ENCODE results near the gene PFN3. TPM values are rescaled to one million over a fixed set of nuclear protein-coding genes. Genes with fewer than 3 reads are reported as not detected.

Gene PFN3
- total RNA-seq, 1 donor from 2014 or later = not detected

DNA sequence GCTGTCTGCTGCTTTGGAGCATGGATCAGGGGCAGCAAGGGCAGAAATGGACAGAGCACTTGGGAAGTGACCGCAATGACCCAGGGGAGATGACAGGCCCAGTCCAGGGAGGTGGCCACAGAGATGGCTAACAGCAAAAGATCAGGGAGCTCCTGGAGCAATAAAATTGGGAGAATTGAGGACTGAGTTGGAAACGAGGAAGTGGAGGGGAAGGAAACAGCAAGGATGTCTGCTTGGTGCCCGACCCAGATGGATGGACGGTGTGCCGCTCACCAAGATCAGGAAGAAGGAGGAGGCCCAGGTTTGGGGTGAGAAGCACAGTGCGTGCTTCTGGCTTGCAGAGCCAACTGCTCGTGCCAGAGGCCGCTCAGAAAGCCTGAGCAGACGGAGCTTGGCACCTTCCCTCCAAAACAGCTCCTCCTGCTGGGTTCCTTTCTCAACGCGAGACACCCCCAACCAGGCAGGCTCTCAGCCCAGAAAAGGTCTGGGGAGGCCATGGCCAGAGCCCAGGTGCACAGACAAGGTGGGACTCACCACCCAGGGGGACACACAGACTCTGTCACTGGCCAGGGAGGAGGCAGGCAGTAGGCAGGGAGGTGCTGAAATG is 17.9 kb downstream of the PFN3 start:
- Histone ChIP-seq H3K27me3 (peaks cover 7% of the 10 kb centered on the region), H3K9me3 (ENCODE audit: low read depth) (no peaks in the 10 kb centered on the region), H2AFZ (replicated peaks) (no peak overlapping the region), H3F3A (ENCODE audit: low read depth) (peaks cover 4% of the 10 kb centered on the region), H3K36me3 (no peaks in the 10 kb centered on the region), H3K79me2 (ENCODE audit: low read depth) (no peaks in the 10 kb centered on the region), H3K4me1 (no peaks in the 10 kb centered on the region), H4K20me1 (ENCODE audit: low read depth) (no peaks in the 10 kb centered on the region), H3K4me3 (no peak overlapping the region), H3K4me2 (no peak overlapping the region), H3K9ac (no peak overlapping the region), H3K27ac (no peak overlapping the region)
- peaks cover 15% of the 10 kb centered on the region for H3K4me1 Mint-ChIP-seq
- peak; percentile 59 for DNase-seq (ENCODE audit: low spot score)
- H3K36me3 Mint-ChIP-seq = no peaks in the 10 kb centered on the region
- peaks cover 18% of the 10 kb centered on the region for H3K27me3 Mint-ChIP-seq (ENCODE audit: insufficient read depth, low read depth)
- no peak overlapping the region for H3K4me3 Mint-ChIP-seq
- TF ChIP-seq, protein P1, sequence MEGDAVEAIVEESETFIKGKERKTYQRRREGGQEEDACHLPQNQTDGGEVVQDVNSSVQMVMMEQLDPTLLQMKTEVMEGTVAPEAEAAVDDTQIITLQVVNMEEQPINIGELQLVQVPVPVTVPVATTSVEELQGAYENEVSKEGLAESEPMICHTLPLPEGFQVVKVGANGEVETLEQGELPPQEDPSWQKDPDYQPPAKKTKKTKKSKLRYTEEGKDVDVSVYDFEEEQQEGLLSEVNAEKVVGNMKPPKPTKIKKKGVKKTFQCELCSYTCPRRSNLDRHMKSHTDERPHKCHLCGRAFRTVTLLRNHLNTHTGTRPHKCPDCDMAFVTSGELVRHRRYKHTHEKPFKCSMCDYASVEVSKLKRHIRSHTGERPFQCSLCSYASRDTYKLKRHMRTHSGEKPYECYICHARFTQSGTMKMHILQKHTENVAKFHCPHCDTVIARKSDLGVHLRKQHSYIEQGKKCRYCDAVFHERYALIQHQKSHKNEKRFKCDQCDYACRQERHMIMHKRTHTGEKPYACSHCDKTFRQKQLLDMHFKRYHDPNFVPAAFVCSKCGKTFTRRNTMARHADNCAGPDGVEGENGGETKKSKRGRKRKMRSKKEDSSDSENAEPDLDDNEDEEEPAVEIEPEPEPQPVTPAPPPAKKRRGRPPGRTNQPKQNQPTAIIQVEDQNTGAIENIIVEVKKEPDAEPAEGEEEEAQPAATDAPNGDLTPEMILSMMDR (IDR thresholded peaks at IDR 0.05) = peak; percentile 35
- TF ChIP-seq EZH2phosphoT487 (IDR thresholded peaks at IDR 0.05) = no peak
- TF ChIP-seq EZH2 (IDR thresholded peaks at IDR 0.05) = no peak
- no peaks in the 10 kb centered on the region for H3K9me3 Mint-ChIP-seq
- H3K27ac Mint-ChIP-seq = no peak overlapping the region

DNA sequence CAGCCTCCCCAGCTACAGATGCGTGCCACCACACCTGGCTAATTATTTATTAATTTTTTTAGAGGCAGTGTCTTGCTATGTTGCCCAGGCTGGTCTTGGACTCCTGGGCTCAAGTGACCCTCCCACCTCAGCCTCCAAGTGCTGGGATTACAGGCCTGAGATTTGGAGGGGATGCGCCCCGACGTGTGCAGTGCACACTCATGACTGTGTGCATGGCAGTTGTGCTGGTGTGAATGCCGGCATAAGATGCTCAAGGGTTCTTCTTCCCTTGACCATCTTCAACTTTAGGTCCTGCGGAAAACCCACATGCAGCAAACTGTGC is 19.7 kb downstream of the PFN3 start:
- Histone ChIP-seq H3K27me3 (peaks cover 7% of the 10 kb centered on the region), H3K9me3 (ENCODE audit: low read depth) (no peaks in the 10 kb centered on the region), H3K4me2 (no peak overlapping the region), H3K4me1 (no peaks in the 10 kb centered on the region), H4K20me1 (ENCODE audit: low read depth) (no peaks in the 10 kb centered on the region), H3K36me3 (no peaks in the 10 kb centered on the region), H2AFZ (replicated peaks) (no peak overlapping the region), H3K4me3 (no peak overlapping the region), H3F3A (ENCODE audit: low read depth) (peaks cover 4% of the 10 kb centered on the region), H3K27ac (no peak overlapping the region), H3K9ac (no peak overlapping the region), H3K79me2 (ENCODE audit: low read depth) (no peaks in the 10 kb centered on the region)
- Mint-ChIP-seq H3K27ac (no peak overlapping the region), H3K9me3 (no peaks in the 10 kb centered on the region), H3K27me3 (ENCODE audit: insufficient read depth, low read depth) (peaks cover 21% of the 10 kb centered on the region), H3K4me1 (peaks cover 15% of the 10 kb centered on the region), H3K4me3 (no peak overlapping the region), H3K36me3 (no peaks in the 10 kb centered on the region)
- TF ChIP-seq EZH2phosphoT487 (IDR thresholded peaks at IDR 0.05) = no peak
- TF ChIP-seq, protein P1 (IDR thresholded peaks at IDR 0.05) = no peak
- no peak for TF ChIP-seq EZH2 (IDR thresholded peaks at IDR 0.05)
- no peak for DNase-seq (ENCODE audit: low spot score)

DNA sequence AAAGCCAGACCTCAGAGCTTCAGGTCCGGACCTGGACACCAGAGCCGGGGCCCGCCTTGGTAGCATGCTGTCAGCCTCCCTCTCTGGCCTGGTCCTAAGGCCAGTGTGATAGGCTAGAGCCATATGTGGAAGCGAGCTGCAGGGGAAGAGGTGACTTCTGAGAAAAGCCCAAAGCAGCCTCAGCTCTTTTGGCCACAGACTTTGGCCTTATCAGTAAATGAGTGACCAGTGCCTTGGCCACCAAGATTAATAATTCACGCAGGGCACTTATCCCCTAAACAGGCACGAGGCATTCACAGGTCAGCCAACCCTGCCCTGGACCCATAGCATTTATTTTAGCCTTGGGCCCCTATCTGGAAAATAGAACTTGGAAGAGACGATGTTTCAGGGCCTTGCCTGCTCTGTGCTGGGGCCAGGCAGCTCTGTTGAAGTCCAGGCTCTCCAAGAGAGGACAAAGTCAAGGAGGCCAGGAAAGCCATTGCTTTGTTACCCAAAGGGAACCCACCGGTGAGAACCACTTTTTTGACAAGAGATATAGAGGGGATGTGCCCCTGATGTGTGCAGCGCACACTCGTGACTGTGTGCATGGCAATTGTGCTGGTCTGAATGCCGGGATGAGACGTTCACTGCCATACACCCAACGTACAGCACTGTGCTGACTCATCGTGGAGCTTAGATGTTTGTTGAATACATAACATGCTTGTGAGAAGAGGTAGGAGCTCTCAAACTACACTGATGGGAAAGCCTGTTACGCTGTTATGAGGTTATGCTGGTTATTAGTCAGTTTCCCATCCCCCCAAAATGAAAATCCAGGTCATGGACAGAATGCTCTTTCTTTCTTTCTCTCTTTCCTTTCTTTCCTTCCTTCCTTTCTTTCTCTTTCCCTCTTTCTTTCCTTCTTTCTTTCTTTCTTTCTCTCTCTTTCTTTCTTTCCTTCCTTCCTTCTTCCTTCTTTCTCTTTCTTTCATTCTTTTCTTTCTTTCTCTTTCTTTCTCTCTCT is 21.3 kb downstream of the PFN3 start:
- no peak overlapping the region for H2AFZ ChIP-seq (replicated peaks)

More for the DNA sequence above, 21.3 kb downstream of the PFN3 start:
- DNase-seq (ENCODE audit: low spot score) = no peak
- no peaks in the 10 kb centered on the region for H4K20me1 ChIP-seq (ENCODE audit: low read depth)
- no peaks in the 10 kb centered on the region for H3K4me1 ChIP-seq
- Mint-ChIP-seq H3K36me3 (no peaks in the 10 kb centered on the region), H3K9me3 (no peaks in the 10 kb centered on the region), H3K27me3 (ENCODE audit: insufficient read depth, low read depth) (peaks cover 14% of the 10 kb centered on the region), H3K4me1 (peaks cover 15% of the 10 kb centered on the region), H3K27ac (peak overlapping the region; percentile 68), H3K4me3 (no peak overlapping the region)
- no peak overlapping the region for H3K9ac ChIP-seq
- H3K9me3 ChIP-seq (ENCODE audit: low read depth) = no peaks in the 10 kb centered on the region
- H3F3A ChIP-seq (ENCODE audit: low read depth) = peaks cover 7% of the 10 kb centered on the region
- TF ChIP-seq, protein P1 (IDR thresholded peaks at IDR 0.05) = no peak
- TF ChIP-seq EZH2phosphoT487 (IDR thresholded peaks at IDR 0.05) (no peak), EZH2 (IDR thresholded peaks at IDR 0.05) (no peak)
- H3K36me3 ChIP-seq = no peaks in the 10 kb centered on the region
- no peak overlapping the region for H3K4me3 ChIP-seq
- peaks cover 7% of the 10 kb centered on the region for H3K27me3 ChIP-seq
- no peaks in the 10 kb centered on the region for H3K79me2 ChIP-seq (ENCODE audit: low read depth)
- no peak overlapping the region for H3K4me2 ChIP-seq
- H3K27ac ChIP-seq = no peak overlapping the region
